ENCODE data around the gene MRPS6. TPM values are rescaled to one million over a fixed set of nuclear protein-coding genes. Genes with fewer than 3 reads are reported as not detected.

MRPS6 gene
- total RNA-seq, 1 experiment from 2014 or later = 115 TPM

DNA sequence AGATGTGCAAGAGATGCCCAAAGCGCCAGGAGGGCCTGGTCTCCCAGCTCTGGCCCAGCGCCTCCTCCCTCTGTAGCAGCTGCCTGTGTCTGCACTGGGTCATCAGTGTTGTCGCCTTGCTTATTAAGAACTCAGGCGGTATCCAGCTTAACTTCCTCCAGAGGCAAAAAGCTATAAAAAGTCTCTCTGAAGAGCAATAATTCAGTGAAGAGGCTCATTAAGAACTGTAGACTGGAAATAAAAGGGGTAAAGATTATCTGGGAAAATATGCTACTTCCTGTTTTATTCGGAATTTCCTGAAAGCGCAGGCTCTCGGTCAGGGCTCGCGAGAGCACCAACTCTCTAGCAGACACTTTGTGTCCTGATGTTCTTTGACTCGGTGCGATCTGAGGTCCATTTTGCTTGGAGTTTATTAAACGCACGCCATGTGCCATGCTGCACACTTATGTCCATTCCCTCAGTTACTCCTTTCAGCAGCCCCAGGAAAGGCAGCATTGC lies 70.4 kb downstream of the MRPS6 start:
- H3K27ac ChIP-seq (ENCODE audit: low read depth, low read length, poor library complexity, severe bottlenecking) = no peak overlapping the region
- H3K9me3 ChIP-seq (ENCODE audit: low read depth, low read length, poor library complexity, severe bottlenecking) = peaks cover 5% of the 10 kb centered on the region
- TF ChIP-seq, protein P1, sequence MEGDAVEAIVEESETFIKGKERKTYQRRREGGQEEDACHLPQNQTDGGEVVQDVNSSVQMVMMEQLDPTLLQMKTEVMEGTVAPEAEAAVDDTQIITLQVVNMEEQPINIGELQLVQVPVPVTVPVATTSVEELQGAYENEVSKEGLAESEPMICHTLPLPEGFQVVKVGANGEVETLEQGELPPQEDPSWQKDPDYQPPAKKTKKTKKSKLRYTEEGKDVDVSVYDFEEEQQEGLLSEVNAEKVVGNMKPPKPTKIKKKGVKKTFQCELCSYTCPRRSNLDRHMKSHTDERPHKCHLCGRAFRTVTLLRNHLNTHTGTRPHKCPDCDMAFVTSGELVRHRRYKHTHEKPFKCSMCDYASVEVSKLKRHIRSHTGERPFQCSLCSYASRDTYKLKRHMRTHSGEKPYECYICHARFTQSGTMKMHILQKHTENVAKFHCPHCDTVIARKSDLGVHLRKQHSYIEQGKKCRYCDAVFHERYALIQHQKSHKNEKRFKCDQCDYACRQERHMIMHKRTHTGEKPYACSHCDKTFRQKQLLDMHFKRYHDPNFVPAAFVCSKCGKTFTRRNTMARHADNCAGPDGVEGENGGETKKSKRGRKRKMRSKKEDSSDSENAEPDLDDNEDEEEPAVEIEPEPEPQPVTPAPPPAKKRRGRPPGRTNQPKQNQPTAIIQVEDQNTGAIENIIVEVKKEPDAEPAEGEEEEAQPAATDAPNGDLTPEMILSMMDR (conservative IDR thresholded peaks at IDR 0.05; ENCODE audit: low read depth, low read length) = no peak
- no peak for TF ChIP-seq EZH2 (IDR thresholded peaks at IDR 0.05; ENCODE audit: borderline replicate concordance, low read depth, low read length, poor library complexity, severe bottlenecking)
- peaks cover 5% of the 10 kb centered on the region for H3K4me1 ChIP-seq (ENCODE audit: insufficient read depth, low read length, poor library complexity, severe bottlenecking)
- POLR2A ChIA-PET (ENCODE audit: low non-redundant PET) = no interaction called here
- peaks cover 5% of the 10 kb centered on the region for H3K36me3 ChIP-seq (ENCODE audit: insufficient read depth, low read length, poor library complexity, severe bottlenecking)
- BruUV-seq (replicated peaks) = no TSS peak
- CTCF ChIA-PET = no interaction called here
- no peaks in the 10 kb centered on the region for H3K27me3 ChIP-seq (replicated peaks; ENCODE audit: insufficient read depth, low read depth, low read length, poor library complexity)
- peak; percentile 25 for DNase-seq (ENCODE audit: low spot score)
- no peak overlapping the region for H3K4me3 ChIP-seq (ENCODE audit: low read depth, low read length, poor library complexity, severe bottlenecking)
- intact Hi-C loops (cut with micrococcal nuclease; ENCODE audit: unreplicated experiment) = no loop called here

DNA sequence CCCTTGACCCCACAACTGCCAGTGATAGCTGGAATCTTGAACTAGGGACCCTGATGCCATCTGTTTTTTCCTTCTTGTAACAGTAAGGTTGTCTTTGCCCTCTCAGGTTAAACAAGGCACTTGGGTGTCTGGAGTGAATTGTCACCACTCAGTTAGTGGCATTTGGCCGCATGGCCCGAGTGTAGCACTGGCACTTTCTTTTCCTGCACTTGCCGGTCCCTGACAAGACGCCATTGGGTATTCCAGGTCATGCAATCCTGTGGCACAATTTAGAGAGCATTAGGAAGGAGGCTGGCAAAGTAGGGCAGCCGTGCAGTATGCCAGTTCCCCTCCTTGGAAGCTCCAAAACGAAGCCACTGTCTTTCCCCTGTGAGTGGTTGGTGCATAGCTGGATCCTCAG lies 70.8 kb downstream of the MRPS6 start:
- H3K36me3 ChIP-seq (ENCODE audit: insufficient read depth, low read length, poor library complexity, severe bottlenecking) = peaks cover 5% of the 10 kb centered on the region

DNA sequence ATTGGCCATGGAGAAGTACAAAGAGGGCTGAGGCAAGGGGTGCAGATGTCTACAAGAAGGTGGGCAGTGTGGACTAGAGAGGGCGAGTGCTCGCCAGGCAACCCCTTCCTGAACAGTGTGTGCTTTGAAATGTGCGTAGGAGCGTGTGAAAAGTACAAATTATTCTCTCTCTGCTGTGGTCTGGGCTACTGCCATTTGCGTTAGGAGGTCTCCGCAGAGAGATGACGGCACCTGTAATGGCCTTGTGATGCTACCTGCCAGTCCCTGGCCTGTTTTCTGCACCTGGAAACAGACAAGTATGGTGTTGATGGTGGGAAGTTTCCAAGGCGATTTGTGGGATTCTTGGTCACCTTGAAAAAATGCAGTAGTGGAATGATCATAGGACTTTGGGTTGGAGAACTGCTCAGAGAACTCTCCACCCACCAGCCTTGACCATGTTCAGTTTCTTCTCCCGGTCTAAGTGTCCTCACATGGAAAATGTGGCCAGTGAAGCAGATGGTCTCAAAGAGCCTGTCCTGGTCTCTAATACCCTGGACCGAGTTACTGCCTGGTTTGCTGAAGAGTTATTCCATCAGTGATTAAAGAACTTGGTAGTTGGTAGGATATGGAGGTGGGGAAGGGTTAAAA lies 74.5 kb downstream of the MRPS6 start:
- intact Hi-C loops (cut with micrococcal nuclease; ENCODE audit: unreplicated experiment) = no loop called here
- H3K27me3 ChIP-seq (replicated peaks; ENCODE audit: insufficient read depth, low read depth, low read length, poor library complexity) = no peaks in the 10 kb centered on the region
- BruUV-seq (replicated peaks) = no TSS peak
- H3K36me3 ChIP-seq (ENCODE audit: insufficient read depth, low read length, poor library complexity, severe bottlenecking) = peaks cover 5% of the 10 kb centered on the region
- POLR2A ChIA-PET (ENCODE audit: low non-redundant PET) = no interaction called here
- DNase-seq (ENCODE audit: low spot score) = no peak
- no peak overlapping the region for H3K4me3 ChIP-seq (ENCODE audit: low read depth, low read length, poor library complexity, severe bottlenecking)
- no peak for TF ChIP-seq EZH2 (IDR thresholded peaks at IDR 0.05; ENCODE audit: borderline replicate concordance, low read depth, low read length, poor library complexity, severe bottlenecking)
- TF ChIP-seq, protein P1 (conservative IDR thresholded peaks at IDR 0.05; ENCODE audit: low read depth, low read length) = no peak
- H3K9me3 ChIP-seq (ENCODE audit: low read depth, low read length, poor library complexity, severe bottlenecking) = peaks cover 9% of the 10 kb centered on the region
- CTCF ChIA-PET = no interaction called here
- peaks cover 5% of the 10 kb centered on the region for H3K4me1 ChIP-seq (ENCODE audit: insufficient read depth, low read length, poor library complexity, severe bottlenecking)
- H3K27ac ChIP-seq (ENCODE audit: low read depth, low read length, poor library complexity, severe bottlenecking) = no peak overlapping the region

More for the DNA sequence above, 70.8 kb downstream of the MRPS6 start:
- DNase-seq (ENCODE audit: low spot score) = no peak
- peaks cover 5% of the 10 kb centered on the region for H3K4me1 ChIP-seq (ENCODE audit: insufficient read depth, low read length, poor library complexity, severe bottlenecking)
- peaks cover 5% of the 10 kb centered on the region for H3K9me3 ChIP-seq (ENCODE audit: low read depth, low read length, poor library complexity, severe bottlenecking)
- no peaks in the 10 kb centered on the region for H3K27me3 ChIP-seq (replicated peaks; ENCODE audit: insufficient read depth, low read depth, low read length, poor library complexity)
- POLR2A ChIA-PET (ENCODE audit: low non-redundant PET) = no interaction called here
- CTCF ChIA-PET = no interaction called here
- H3K27ac ChIP-seq (ENCODE audit: low read depth, low read length, poor library complexity, severe bottlenecking) = no peak overlapping the region
- no peak overlapping the region for H3K4me3 ChIP-seq (ENCODE audit: low read depth, low read length, poor library complexity, severe bottlenecking)
- intact Hi-C loops (cut with micrococcal nuclease; ENCODE audit: unreplicated experiment) = no loop called here
- TF ChIP-seq EZH2 (IDR thresholded peaks at IDR 0.05; ENCODE audit: borderline replicate concordance, low read depth, low read length, poor library complexity, severe bottlenecking) = no peak
- TF ChIP-seq, protein P1 (conservative IDR thresholded peaks at IDR 0.05; ENCODE audit: low read depth, low read length) = no peak
- no TSS peak for BruUV-seq (replicated peaks)
